HG03025 (cell line): ENCODE results near the gene SGSM2.

Experiments used
- ATAC-seq: cut with Tn5 transposase; IDR thresholded peaks from one replicate; pipeline ENCODE4 v1.9.1; 2021; ENCODE audit warnings: mild to moderate bottlenecking, moderate library complexity; ENCODE audit not compliant: unreplicated experiment, low FRiP score

Gene SGSM2

GRCh38 chr17:2384439-2385127, 47.3 kb downstream of the SGSM2 start:
- ATAC-seq, result no peak

DNA sequence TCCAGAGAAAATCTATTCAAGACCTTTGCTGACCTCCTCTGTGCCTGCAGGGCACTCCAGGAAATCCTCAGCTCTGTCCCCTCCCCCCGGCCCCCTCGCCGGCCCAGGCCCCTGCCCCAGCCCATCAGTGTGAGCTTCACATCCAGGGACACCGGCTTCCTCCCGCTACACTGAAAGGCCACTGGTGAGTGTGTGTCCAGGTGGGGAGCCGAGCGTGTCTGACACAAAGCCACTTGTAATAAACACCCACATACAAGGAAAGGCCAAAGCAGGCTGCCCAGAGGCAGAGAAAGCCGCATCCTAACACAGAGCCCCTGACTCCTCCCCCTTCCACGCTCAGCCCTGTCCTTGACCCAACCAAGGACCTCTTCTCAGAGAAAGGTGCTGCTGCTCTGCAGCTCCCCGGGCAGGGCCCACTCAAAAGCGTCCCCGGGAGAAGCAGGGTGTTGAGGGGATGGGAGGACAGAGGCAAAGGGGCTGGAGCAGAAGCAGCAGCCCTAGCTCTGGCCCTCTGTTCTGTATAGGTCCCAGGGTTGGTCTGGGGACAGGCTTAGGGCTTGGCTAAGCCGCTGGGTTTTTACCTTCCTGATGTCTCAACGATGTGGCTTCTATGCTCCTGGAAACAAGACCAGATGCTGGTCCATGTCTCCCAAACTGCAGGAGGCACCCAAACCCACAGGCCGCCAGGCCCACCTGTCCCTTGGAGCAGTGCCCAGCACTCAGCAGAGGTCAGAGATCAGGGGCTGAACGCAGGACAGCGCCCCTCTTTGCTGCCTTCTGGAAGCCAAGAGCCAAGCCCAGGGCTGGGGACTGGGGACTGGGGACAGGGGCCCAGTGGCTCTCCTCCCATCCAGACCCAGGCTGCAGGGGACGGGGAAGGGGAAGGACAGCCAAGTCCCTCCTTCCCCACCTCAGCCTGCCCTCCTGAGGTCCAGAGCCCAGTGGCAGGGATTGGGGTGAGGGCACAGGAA, 48.2 kb downstream of the SGSM2 start:
- no peak for ATAC-seq

- ATAC-seq, result no peak
Measured at GRCh38 chr17:2386400-2387085, 49.2 kb downstream of the SGSM2 start.

DNA sequence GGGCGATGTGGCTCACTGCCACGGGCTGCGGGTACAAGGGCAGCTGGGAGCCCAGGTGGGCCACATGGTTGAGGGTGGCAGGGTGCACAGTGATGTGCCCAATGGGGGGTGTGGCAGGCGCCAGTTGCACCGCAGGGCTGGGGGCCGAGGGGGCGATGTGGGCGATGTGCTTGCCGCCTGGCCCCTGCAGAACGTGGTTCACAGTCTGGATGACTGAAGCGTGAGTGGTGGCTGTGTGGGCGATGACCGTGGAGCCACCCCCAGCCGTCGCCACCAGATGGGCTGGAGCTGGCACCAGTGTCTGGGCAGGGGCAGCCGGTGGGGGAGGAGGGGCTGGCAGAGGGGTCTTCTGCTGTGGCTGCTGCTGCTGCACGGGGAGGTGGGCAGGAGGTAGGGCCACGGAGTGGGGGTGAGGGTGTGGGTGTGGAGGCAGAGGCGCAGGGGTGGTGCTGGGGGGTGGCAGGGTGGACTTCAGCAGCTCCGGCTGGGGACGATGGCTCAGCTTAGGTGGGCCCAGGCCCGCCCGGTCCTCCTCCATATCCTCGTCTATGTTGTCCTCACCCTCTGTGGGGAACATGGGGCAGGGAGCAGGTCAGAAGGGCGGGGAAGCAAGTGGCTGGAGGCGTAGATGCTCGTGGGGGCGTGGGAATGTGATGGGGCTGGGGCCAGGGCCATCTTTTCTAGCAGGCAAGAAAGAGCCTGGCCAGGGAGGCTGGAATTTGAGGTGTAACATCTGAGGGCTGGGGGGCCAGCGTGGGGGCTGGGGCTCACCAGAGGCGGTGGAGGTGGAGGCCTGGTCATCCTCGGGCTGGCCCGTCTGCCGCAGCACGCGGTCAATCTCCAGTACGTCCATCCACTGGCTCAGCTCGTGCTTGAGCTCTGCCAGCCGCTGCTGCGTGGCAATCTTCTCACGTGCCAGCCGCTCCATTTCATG, 50.1 kb downstream of the SGSM2 start:
- ATAC-seq, result no peak

GRCh38 chr17:2388020-2388682, 50.9 kb downstream of the SGSM2 start:
- ATAC-seq, result no peak

GRCh38 chr17:2388683-2389055, 51.4 kb downstream of the SGSM2 start:
- ATAC-seq, result no peak

DNA sequence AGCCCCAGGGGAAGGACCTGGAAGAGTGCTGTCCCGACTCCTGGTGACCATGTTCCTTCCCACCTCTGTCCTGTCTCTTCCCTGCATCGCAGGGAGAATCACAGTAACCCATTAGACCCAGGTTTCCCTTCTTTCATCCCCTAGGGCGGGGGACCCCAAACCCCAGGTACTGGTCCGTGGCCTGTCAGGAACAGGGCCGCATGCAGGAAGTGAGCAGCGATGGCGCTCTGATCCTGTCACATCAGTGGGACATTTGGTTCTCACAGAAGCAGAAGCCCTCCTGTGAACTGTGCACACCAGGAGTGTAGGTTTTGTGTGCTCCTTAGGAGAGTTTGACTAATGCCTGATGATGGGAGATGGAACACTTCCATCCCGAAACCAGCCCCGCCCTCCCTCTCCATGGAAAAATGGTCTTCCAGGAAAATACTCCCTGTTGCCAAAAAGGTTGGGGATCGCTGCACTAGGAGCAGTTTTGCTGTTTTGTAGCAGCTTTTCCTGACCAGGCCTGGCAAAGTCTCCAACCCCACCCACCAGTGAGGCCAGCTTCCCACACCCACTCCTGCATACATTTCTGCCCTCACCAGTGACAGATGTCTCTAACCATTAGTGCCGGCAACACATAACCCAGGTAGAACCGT, 53.0 kb downstream of the SGSM2 start:
- no peak for ATAC-seq

- no peak for ATAC-seq
Measured at GRCh38 chr17:2391597-2392251, 54.4 kb downstream of the SGSM2 start.

DNA sequence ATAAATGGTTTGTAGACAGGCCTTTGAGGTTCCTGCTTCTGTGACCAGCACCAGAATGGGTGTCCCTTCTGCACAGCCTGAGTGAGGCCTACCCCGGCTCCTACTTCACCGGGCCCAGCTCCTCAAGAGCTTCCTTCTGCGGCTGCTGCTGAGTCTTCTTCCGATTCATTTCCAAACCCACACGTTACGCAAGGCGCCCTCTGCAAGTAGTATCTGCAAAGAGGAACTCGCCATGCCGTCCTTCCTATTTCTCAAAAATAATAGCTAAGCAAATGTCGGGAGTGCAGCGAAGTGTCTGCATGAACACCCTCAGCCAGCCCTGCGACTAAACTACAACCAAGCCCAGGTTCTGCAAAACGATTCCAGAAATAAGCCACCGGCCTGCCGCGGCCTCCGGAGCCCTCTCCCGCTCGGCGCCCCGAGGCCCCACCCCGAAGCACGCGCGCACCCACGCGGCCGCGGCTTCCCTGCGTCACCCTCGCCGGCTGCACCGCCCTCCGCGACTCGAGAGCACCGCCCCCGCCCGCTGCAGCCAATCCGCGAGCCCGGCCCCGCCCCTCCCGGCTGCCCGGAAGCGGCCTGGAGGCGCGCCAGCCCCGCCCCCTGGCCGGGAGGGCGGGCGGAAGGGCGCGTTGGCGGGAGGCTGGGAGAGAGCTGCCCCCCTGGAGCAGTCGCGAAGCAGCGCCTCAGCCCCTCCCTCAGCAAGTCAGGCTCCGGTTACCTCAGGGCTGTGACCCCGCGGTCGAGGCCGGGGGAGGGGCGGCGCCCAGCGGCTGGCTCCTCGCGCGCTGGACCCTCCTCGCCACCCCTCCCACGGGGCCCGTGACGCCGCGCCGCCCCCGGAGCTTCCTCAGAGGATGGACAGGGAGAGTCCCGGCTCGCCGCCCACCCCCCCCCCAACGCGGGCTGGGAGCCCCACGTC, 55.2 kb downstream of the SGSM2 start:
- peak; percentile 46 for ATAC-seq

GRCh38 chr17:2393174-2393953, 56.1 kb downstream of the SGSM2 start:
- ATAC-seq, result peak; percentile 33

GRCh38 chr17:2393954-2394749, 56.9 kb downstream of the SGSM2 start:
- ATAC-seq, result no peak

GRCh38 chr17:2394775-2395201, 57.5 kb downstream of the SGSM2 start:
- ATAC-seq, result no peak

- ATAC-seq, result no peak
Measured at GRCh38 chr17:2395258-2396181, 58.2 kb downstream of the SGSM2 start.

GRCh38 chr17:2396192-2396567, 58.9 kb downstream of the SGSM2 start:
- no peak for ATAC-seq
